ENCODE results near the gene TFB2M. TPM values are rescaled to one million over a fixed set of nuclear protein-coding genes. Genes with fewer than 3 reads are reported as not detected.
A peak's percentile ranks its signal among the peaks of the same experiment; 100 is the strongest.

TFB2M gene
- total RNA-seq, 5 donors from 2014 or later (not counting 1 experiment from before 2014, with no cell fraction given): 8.5 to 11.8 (median 10.1) TPM

- DNase-seq (peak in 1 of 35 experiments; percentile 22), ATAC-seq (replicated peaks in 1 of 4) (peak in 3 of 4 experiments; percentile 40 to 59 (median 45))
- H3K27ac Mint-ChIP-seq: peak overlapping the region; percentile 39 to 41
- Histone ChIP-seq H3K4me3 (ENCODE audit: control insufficient read depth in 1 of 2, extremely low read depth in 1 of 2, low read length in 1 of 2) (no peak overlapping the region), H3K27ac (ENCODE audit: low read length) (no peak overlapping the region), H3K9me3 (no peaks in the 10 kb centered on the region), H3K4me1 (ENCODE audit: control insufficient read depth in 1 of 2, extremely low read depth in 1 of 2, insufficient read depth in 2 of 2, low read length in 2 of 2) (peaks cover 10 to 16% of the 10 kb centered on the region in 2 experiments), H3K27me3 (replicated peaks in 1 of 2; ENCODE audit: control insufficient read depth in 2 of 2, extremely low read depth in 1 of 2, insufficient read depth in 2 of 2, low read length in 1 of 2) (no peaks in the 10 kb centered on the region), H3K36me3 (ENCODE audit: control insufficient read depth in 2 of 2, extremely low read depth in 1 of 2, insufficient read depth in 1 of 2, low read length in 1 of 2) (peaks cover 0 to 14% of the 10 kb centered on the region in 2 donors)
- peaks cover 27% of the 10 kb centered on the region for H3K36me3 Mint-ChIP-seq
- H3K4me3 Mint-ChIP-seq: peak overlapping the region in 1 of 3 donors; percentile 23
- CTCF ChIA-PET: interaction anchor here in 1 of 2 donors (0.6 kb wide), 1 partner anchor 620 kb away, joined by 3 read pairs; no protein-coding TSS in a partner anchor
- H3K4me1 Mint-ChIP-seq: peaks cover 74 to 76% (median 75%) of the 10 kb centered on the region in 3 donors
- WGBS (ENCODE audit: insufficient coverage): 54% methylated on average over 2 of the region's 3 CpGs
- POLR2A ChIA-PET: no interaction called here
- H3K27me3 Mint-ChIP-seq: no peaks in the 10 kb centered on the region
- no peaks in the 10 kb centered on the region for H3K9me3 Mint-ChIP-seq
These were observed 36.1 kb upstream of the TFB2M start for GRCh38 chr1:246602194-246602593.

GRCh38 chr1:246600579-246600978, 34.5 kb upstream of the TFB2M start:
- 100% methylated on average over 2 of the region's 2 CpGs for WGBS (ENCODE audit: insufficient coverage)
- POLR2A ChIA-PET: no interaction called here
- Histone ChIP-seq H3K4me3 (ENCODE audit: control insufficient read depth in 1 of 2, extremely low read depth in 1 of 2, low read length in 1 of 2) (no peak overlapping the region), H3K36me3 (ENCODE audit: control insufficient read depth in 2 of 2, extremely low read depth in 1 of 2, insufficient read depth in 1 of 2, low read length in 1 of 2) (peaks cover 0 to 14% of the 10 kb centered on the region in 2 donors), H3K27me3 (replicated peaks in 1 of 2; ENCODE audit: control insufficient read depth in 2 of 2, extremely low read depth in 1 of 2, insufficient read depth in 2 of 2, low read length in 1 of 2) (no peaks in the 10 kb centered on the region), H3K9me3 (no peaks in the 10 kb centered on the region), H3K4me1 (ENCODE audit: control insufficient read depth in 1 of 2, extremely low read depth in 1 of 2, insufficient read depth in 2 of 2, low read length in 2 of 2) (peaks cover 13 to 16% of the 10 kb centered on the region in 2 experiments), H3K27ac (ENCODE audit: low read length) (no peak overlapping the region)
- CTCF ChIA-PET: interaction anchor here in 1 of 2 donors (1.0 kb wide), 1 partner anchor 34 kb away, joined by 3 read pairs; the partner anchor contains the start of gene CNST
- Mint-ChIP-seq H3K36me3 (peaks cover 36% of the 10 kb centered on the region), H3K4me1 (peaks cover 82 to 84% (median 82%) of the 10 kb centered on the region in 3 donors), H3K9me3 (no peaks in the 10 kb centered on the region), H3K27ac (peak overlapping the region in 1 of 2 donors; percentile 56), H3K27me3 (no peaks in the 10 kb centered on the region), H3K4me3 (peak overlapping the region in 1 of 3 donors; percentile 14)
- no peak for ATAC-seq (replicated peaks in 1 of 4)
- DNase-seq: no peak

DNA sequence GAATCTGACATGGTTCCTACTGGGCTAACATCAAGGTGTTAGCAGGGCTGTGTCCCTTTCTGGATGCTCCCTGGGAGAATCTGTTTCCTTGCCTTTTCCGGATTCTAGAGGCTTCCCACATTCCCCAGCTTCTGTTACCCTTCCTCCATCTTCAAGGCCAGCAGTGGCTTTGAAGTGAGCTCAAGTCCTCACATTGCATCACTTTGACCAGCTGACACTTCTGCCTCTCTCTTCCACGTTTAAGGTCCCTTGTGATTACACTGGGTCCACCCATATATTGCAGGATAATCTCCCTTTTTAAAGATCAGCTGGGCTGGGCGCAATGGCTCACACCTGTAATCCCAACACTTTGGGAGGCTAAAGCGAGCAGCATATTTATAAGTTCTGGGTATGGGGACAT, 33.3 kb upstream of the TFB2M start:
- Mint-ChIP-seq H3K9me3 (no peaks in the 10 kb centered on the region), H3K4me3 (no peak overlapping the region), H3K36me3 (peaks cover 37% of the 10 kb centered on the region), H3K27me3 (no peaks in the 10 kb centered on the region), H3K4me1 (peaks cover 84 to 89% (median 86%) of the 10 kb centered on the region in 3 donors), H3K27ac (no peak overlapping the region)
- no peak for DNase-seq
- no peak overlapping the region for H3K4me3 ChIP-seq (ENCODE audit: control insufficient read depth in 1 of 2, extremely low read depth in 1 of 2, low read length in 1 of 2)
- peaks cover 8 to 11% of the 10 kb centered on the region in 2 donors for H3K36me3 ChIP-seq (ENCODE audit: control insufficient read depth in 2 of 2, extremely low read depth in 1 of 2, insufficient read depth in 1 of 2, low read length in 1 of 2)
- H3K9me3 ChIP-seq: no peaks in the 10 kb centered on the region
- POLR2A ChIA-PET: no interaction called here
- H3K4me1 ChIP-seq (ENCODE audit: control insufficient read depth in 1 of 2, extremely low read depth in 1 of 2, insufficient read depth in 2 of 2, low read length in 2 of 2): peaks cover 13 to 18% of the 10 kb centered on the region in 2 experiments
- no peaks in the 10 kb centered on the region for H3K27me3 ChIP-seq (replicated peaks in 1 of 2; ENCODE audit: control insufficient read depth in 2 of 2, extremely low read depth in 1 of 2, insufficient read depth in 2 of 2, low read length in 1 of 2)
- CTCF ChIA-PET: interaction anchor here in 1 of 2 donors (1.0 kb wide), 1 partner anchor 33 kb away, joined by 3 read pairs; the partner anchor contains the start of gene CNST
- no peak for ATAC-seq (replicated peaks in 1 of 4)
- 86% methylated on average over 1 of the region's 4 CpGs for whole genome bisulfite sequencing (ENCODE audit: insufficient coverage)
- no peak overlapping the region for H3K27ac ChIP-seq (ENCODE audit: low read length)

- peaks cover 33% of the 10 kb centered on the region for H3K36me3 Mint-ChIP-seq
These were observed 31.9 kb upstream of the TFB2M start for GRCh38 chr1:246597971-246598370.

DNA sequence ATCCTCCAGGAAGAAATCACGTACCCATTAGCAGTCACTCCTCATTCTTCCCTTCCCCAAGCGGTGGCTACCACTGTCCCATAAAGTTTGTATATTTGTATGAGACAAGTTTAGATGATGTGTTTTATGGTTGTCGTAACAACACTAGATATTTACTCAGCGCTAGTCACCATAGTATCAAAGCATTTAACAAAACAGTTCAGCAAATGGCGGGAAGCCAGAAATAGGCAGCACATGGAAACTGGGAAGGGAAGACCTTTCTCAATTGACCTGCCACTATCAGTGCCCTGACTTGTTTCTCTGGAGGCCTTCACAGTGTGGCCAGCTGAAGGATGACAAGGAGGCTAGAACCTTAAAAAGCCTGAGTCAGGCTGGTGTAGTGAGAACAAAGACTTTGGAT, 31.3 kb upstream of the TFB2M start:
- Histone ChIP-seq H3K9me3 (no peaks in the 10 kb centered on the region), H3K36me3 (ENCODE audit: control insufficient read depth in 2 of 2, extremely low read depth in 1 of 2, insufficient read depth in 1 of 2, low read length in 1 of 2) (peaks cover 5 to 23% of the 10 kb centered on the region in 2 donors), H3K27me3 (replicated peaks in 1 of 2; ENCODE audit: control insufficient read depth in 2 of 2, extremely low read depth in 1 of 2, insufficient read depth in 2 of 2, low read length in 1 of 2) (no peaks in the 10 kb centered on the region), H3K4me1 (ENCODE audit: control insufficient read depth in 1 of 2, extremely low read depth in 1 of 2, insufficient read depth in 2 of 2, low read length in 2 of 2) (peaks cover 11 to 16% of the 10 kb centered on the region in 2 experiments), H3K4me3 (ENCODE audit: control insufficient read depth in 1 of 2, extremely low read depth in 1 of 2, low read length in 1 of 2) (no peak overlapping the region), H3K27ac (ENCODE audit: low read length) (no peak overlapping the region)
- Mint-ChIP-seq H3K27ac (no peak overlapping the region), H3K36me3 (peaks cover 33% of the 10 kb centered on the region), H3K27me3 (no peaks in the 10 kb centered on the region), H3K4me3 (no peak overlapping the region), H3K4me1 (peaks cover 70 to 80% (median 80%) of the 10 kb centered on the region in 3 donors), H3K9me3 (no peaks in the 10 kb centered on the region)
- ChIA-PET CTCF (interaction anchor here in 1 of 2 donors (0.8 kb wide), 1 partner anchor 16 kb away, joined by 3 read pairs; no protein-coding TSS in a partner anchor), POLR2A (no interaction called here)
- DNase-seq: no peak
- WGBS (ENCODE audit: insufficient coverage): 100% methylated on average over 1 of the region's 5 CpGs
- no peak for ATAC-seq (replicated peaks in 1 of 4)

More at GRCh38 chr1:246597971-246598370, 31.9 kb upstream of the TFB2M start:
- H3K36me3 ChIP-seq (ENCODE audit: control insufficient read depth in 2 of 2, extremely low read depth in 1 of 2, insufficient read depth in 1 of 2, low read length in 1 of 2): peaks cover 9 to 18% of the 10 kb centered on the region in 2 donors
- no peak for ATAC-seq (replicated peaks in 1 of 4)
- H3K9me3 Mint-ChIP-seq: no peaks in the 10 kb centered on the region
- no peak overlapping the region for H3K4me3 ChIP-seq (ENCODE audit: control insufficient read depth in 1 of 2, extremely low read depth in 1 of 2, low read length in 1 of 2)
- peaks cover 13 to 18% of the 10 kb centered on the region in 2 experiments for H3K4me1 ChIP-seq (ENCODE audit: control insufficient read depth in 1 of 2, extremely low read depth in 1 of 2, insufficient read depth in 2 of 2, low read length in 2 of 2)
- no peak for DNase-seq
- H3K27me3 Mint-ChIP-seq: no peaks in the 10 kb centered on the region
- no peaks in the 10 kb centered on the region for H3K27me3 ChIP-seq (replicated peaks in 1 of 2; ENCODE audit: control insufficient read depth in 2 of 2, extremely low read depth in 1 of 2, insufficient read depth in 2 of 2, low read length in 1 of 2)
- H3K9me3 ChIP-seq: no peaks in the 10 kb centered on the region
- H3K27ac ChIP-seq (ENCODE audit: low read length): no peak overlapping the region
- CTCF ChIA-PET: interaction anchor here in 1 of 2 donors (0.8 kb wide), 1 partner anchor 17 kb away, joined by 3 read pairs; no protein-coding TSS in a partner anchor
- H3K27ac Mint-ChIP-seq: peak overlapping the region in 1 of 2 donors; percentile 22
- POLR2A ChIA-PET: no interaction called here
- no CpG with 5 or more reads among the region's 7 CpGs for WGBS (ENCODE audit: insufficient coverage)
- H3K4me1 Mint-ChIP-seq: peaks cover 72 to 81% (median 80%) of the 10 kb centered on the region in 3 donors
- no peak overlapping the region for H3K4me3 Mint-ChIP-seq

DNA sequence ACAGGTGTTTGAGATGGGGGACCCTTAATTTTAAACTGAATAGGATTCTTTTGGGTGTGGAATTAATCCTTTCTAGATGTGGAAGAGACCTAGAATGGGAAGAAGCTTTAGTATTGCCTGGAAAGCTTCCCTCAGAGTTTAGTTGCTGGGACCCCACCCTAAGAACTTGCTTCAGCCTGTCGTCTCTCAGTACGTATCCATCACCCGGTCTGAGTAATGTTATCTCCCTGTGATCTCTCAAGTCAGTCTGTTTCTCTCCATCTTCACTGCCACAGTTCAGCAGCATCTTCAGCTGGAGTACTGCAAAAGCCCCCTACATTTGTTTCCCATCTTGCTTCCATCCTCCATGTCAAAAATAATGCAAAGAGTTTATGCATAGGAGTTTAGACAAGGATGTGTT, 29.1 kb upstream of the TFB2M start:
- H3K36me3 ChIP-seq (ENCODE audit: control insufficient read depth in 2 of 2, extremely low read depth in 1 of 2, insufficient read depth in 1 of 2, low read length in 1 of 2): peaks cover 4 to 32% of the 10 kb centered on the region in 2 donors
- 83% methylated on average over 2 of the region's 3 CpGs for whole genome bisulfite sequencing (ENCODE audit: insufficient coverage)
- no peak overlapping the region for H3K27ac ChIP-seq (ENCODE audit: low read length)
- ChIA-PET CTCF (no interaction called here), POLR2A (interaction anchor here in 1 of 2 donors (0.6 to 0.7 kb wide), 3 partner anchors 9 to 332 kb away, joined by 3 to 4 read pairs (median 3); no protein-coding TSS in a partner anchor)
- no peak overlapping the region for H3K4me3 ChIP-seq (ENCODE audit: control insufficient read depth in 1 of 2, extremely low read depth in 1 of 2, low read length in 1 of 2)
- H3K27ac Mint-ChIP-seq: no peak overlapping the region
- H3K27me3 Mint-ChIP-seq: no peaks in the 10 kb centered on the region
- no peaks in the 10 kb centered on the region for H3K9me3 ChIP-seq
- peaks cover 66 to 79% (median 76%) of the 10 kb centered on the region in 3 donors for H3K4me1 Mint-ChIP-seq
- no peak for DNase-seq
- H3K27me3 ChIP-seq (replicated peaks in 1 of 2; ENCODE audit: control insufficient read depth in 2 of 2, extremely low read depth in 1 of 2, insufficient read depth in 2 of 2, low read length in 1 of 2): no peaks in the 10 kb centered on the region
- no peak for ATAC-seq (replicated peaks in 1 of 4)
- H3K4me3 Mint-ChIP-seq: no peak overlapping the region
- H3K4me1 ChIP-seq (ENCODE audit: control insufficient read depth in 1 of 2, extremely low read depth in 1 of 2, insufficient read depth in 2 of 2, low read length in 2 of 2): peaks cover 3 to 6% of the 10 kb centered on the region in 2 experiments
- H3K36me3 Mint-ChIP-seq: peaks cover 43% of the 10 kb centered on the region
- no peaks in the 10 kb centered on the region for H3K9me3 Mint-ChIP-seq
